Measurements from ENCODE around the gene WNT3.
A peak's percentile ranks its signal among the peaks of the same experiment; 100 is the strongest.

The WNT3 gene

DNA sequence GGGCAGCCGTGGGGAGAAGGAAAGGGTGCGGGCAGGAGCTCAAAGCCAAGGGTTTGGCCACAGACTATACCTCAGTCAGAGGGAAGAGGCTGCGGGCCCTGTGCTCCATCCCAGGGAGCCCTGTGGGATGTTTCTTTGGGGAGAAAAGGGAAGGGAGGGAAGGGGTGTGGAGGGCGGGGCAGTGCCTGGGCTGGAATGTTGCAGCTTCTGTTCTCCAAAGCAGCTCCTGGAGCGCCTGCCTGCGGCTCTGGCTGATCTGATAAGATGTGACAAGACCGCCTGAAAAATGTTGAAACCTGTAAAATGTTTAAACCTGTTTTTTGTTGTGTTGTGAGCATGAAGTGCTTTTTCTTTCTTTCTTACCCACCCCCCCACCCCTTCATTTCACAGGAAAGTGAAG lies 32.8 kb downstream of the WNT3 start:
- no peak overlapping the region for H2AFZ ChIP-seq (ENCODE audit: low read depth, low read length)
- peaks cover 6% of the 10 kb centered on the region for H3K4me1 ChIP-seq (ENCODE audit: insufficient read depth, low read length)

DNA sequence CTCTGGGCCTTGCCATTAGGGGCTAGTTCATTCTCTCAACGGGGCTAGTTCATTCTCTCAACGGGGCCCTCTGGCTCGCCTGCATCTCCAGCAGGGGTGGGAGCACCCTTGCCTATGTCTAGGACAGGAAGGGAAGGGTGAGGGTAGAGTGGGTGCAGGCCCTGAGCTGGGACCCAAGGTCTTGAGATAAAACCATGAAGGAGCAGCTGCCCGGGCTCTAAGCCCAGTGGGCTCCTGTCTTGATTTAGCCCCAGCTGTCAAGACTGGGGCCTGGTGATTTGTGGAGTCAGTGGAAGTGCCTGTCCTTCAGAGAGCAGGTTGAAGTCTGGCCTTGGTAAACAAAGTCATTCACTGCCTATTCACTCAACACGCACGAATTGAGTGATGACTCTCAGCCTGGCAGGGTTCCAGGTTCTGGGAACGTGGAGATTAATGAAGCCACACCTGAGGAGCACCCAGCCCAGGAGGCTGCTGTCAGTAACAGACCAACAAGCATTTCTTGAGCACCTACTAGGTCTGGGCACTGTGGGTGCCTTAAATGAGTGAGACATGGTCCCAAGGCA lies 35.4 kb downstream of the WNT3 start:
- peaks cover 4% of the 10 kb centered on the region for H3K36me3 ChIP-seq (ENCODE audit: insufficient read depth, low read length)
- no peaks in the 10 kb centered on the region for H3K27me3 ChIP-seq (ENCODE audit: insufficient read depth, low read length)
- H2AFZ ChIP-seq (ENCODE audit: low read depth, low read length) = no peak overlapping the region
- peaks cover 11% of the 10 kb centered on the region for H3K4me1 ChIP-seq (ENCODE audit: insufficient read depth, low read length)
- no peaks in the 10 kb centered on the region for H3K9me3 ChIP-seq (ENCODE audit: low read length)
- no peak overlapping the region for H3K4me3 ChIP-seq (ENCODE audit: low read length)

More for the DNA sequence above, 32.8 kb downstream of the WNT3 start:
- Histone ChIP-seq H3K36me3 (ENCODE audit: insufficient read depth, low read length) (peaks cover 4% of the 10 kb centered on the region), H3K9me3 (ENCODE audit: low read length) (peaks cover 2% of the 10 kb centered on the region), H3K27me3 (ENCODE audit: insufficient read depth, low read length) (no peaks in the 10 kb centered on the region), H3K4me3 (ENCODE audit: low read length) (no peak overlapping the region)

GRCh38 chr17:46782250-46782953 lies 36.1 kb downstream of the WNT3 start:
- Histone ChIP-seq H3K27me3 (ENCODE audit: insufficient read depth, low read length) (no peaks in the 10 kb centered on the region), H2AFZ (ENCODE audit: low read depth, low read length) (no peak overlapping the region), H3K4me1 (ENCODE audit: insufficient read depth, low read length) (peaks cover 16% of the 10 kb centered on the region), H3K4me3 (ENCODE audit: low read length) (no peak overlapping the region), H3K9me3 (ENCODE audit: low read length) (no peaks in the 10 kb centered on the region), H3K36me3 (ENCODE audit: insufficient read depth, low read length) (peaks cover 4% of the 10 kb centered on the region)

DNA sequence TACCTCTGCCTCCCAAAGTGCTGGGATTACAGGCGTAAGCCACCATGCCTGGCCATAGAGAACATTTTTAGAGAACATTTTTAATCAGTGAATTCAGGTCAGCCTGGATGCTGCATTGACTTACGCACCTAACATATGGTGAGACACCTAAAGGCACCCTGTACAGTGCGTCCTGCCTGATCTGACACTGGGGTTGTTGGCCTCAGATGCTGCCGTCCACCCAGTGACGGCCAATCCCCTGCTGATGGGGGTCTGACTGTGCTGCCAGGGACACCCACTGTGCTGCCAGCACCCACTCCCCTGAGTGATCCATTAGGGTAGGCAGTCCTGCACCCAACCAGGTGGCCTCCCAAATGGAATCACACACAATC lies 38.5 kb downstream of the WNT3 start:
- peaks cover 16% of the 10 kb centered on the region for H3K4me1 ChIP-seq (ENCODE audit: insufficient read depth, low read length)
- no peak overlapping the region for H2AFZ ChIP-seq (ENCODE audit: low read depth, low read length)
- no peak overlapping the region for H3K4me3 ChIP-seq (ENCODE audit: low read length)
- no peaks in the 10 kb centered on the region for H3K9me3 ChIP-seq (ENCODE audit: low read length)
- H3K27me3 ChIP-seq (ENCODE audit: insufficient read depth, low read length) = no peaks in the 10 kb centered on the region
- H3K36me3 ChIP-seq (ENCODE audit: insufficient read depth, low read length) = peaks cover 4% of the 10 kb centered on the region

DNA sequence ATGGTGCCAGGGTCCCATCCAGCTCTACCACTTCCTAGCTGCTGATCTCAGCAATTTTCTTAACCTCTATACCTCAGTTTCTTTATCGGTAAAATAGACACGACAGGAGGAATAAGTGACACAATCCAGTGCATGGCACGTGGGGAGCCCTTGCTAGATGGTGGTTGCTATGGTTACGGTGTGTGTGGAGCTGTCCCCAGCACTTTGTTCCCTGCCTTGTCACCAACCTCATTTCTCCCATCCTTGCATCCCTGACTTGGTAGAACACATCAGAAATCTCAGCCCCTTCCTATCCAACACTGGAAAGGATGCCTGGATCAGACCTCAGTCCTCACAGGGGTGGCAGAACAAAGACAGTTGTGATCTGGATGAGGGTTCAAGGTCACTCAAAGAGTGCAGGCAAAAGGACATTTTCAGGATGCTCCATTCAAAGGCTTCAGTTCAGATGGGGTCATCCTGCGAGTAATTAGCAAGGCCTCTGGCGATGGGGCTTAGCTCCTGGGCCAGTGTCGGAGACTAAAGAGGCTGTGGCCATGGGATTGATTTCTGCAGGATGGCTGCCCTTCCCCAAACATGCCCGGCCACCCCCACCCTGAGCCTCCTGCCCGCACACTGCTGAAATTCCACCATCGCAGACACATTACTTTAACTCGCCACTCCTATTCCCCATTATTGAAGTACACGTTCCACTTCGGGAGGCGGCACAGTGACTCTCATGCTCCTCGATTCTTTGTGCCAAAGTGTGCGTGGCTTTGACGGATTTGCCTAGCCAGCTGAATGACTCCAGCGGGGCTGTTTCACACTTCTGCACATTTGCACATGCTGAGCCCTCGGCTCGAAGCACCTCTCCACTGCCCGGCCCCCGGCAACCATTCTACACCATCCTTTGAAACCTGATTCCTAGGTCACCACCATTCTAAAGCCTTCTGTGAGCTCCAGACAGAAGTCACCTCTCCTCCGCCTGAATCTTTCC lies 40.3 kb downstream of the WNT3 start:
- H3K27me3 ChIP-seq (ENCODE audit: insufficient read depth, low read length) = no peaks in the 10 kb centered on the region
- no peak overlapping the region for H3K4me3 ChIP-seq (ENCODE audit: low read length)

DNA sequence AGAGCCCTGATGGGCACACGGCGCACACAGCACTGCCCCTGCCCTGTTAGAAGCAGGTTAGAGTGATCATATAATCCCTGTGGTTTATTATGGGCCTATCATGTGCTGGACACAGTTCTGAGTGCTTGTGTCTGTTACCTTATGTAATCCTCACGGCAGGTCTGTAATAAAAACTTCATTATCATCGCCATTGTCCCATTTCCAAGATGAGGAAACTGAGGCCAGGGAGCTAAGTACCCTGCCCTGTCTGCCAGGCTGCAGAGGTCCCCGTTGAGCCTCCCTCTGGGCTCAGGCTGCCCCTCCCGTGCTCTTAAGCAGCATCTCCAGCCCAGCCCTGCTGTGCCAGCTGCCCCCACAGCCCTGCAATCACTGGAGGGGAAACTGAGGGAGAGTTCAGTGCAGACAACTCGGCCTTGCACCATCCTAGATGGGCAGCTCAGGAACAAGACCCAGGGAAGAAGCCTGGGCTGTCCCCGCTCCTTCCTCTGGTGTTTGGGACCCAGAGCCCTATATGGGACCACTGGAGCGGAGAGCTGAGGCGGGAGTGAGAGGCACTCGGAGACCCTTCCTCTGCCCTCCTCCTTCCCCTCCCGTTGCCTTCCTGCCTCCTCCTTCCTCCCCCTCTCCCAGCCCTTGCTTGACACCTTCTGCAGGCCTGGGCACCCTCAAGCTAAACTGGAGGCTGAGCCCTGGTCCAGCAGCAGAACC lies 42.0 kb downstream of the WNT3 start:
- Histone ChIP-seq H3K9me3 (ENCODE audit: low read length) (no peaks in the 10 kb centered on the region), H2AFZ (ENCODE audit: low read depth, low read length) (no peak overlapping the region), H3K27me3 (ENCODE audit: insufficient read depth, low read length) (no peaks in the 10 kb centered on the region), H3K36me3 (ENCODE audit: insufficient read depth, low read length) (no peaks in the 10 kb centered on the region), H3K4me1 (ENCODE audit: insufficient read depth, low read length) (peaks cover 16% of the 10 kb centered on the region), H3K4me3 (ENCODE audit: low read length) (no peak overlapping the region)

More for the DNA sequence above, 40.3 kb downstream of the WNT3 start:
- peaks cover 4% of the 10 kb centered on the region for H3K36me3 ChIP-seq (ENCODE audit: insufficient read depth, low read length)
- no peak overlapping the region for H2AFZ ChIP-seq (ENCODE audit: low read depth, low read length)
- H3K4me1 ChIP-seq (ENCODE audit: insufficient read depth, low read length) = peaks cover 16% of the 10 kb centered on the region
- no peaks in the 10 kb centered on the region for H3K9me3 ChIP-seq (ENCODE audit: low read length)

GRCh38 chr17:46774108-46774737 lies 44.3 kb downstream of the WNT3 start:
- no peaks in the 10 kb centered on the region for H3K36me3 ChIP-seq (ENCODE audit: insufficient read depth, low read length)

GRCh38 chr17:46773676-46774075 lies 44.8 kb downstream of the WNT3 start:
- H3K36me3 ChIP-seq (ENCODE audit: insufficient read depth, low read length) = peaks cover 2% of the 10 kb centered on the region
- no peaks in the 10 kb centered on the region for H3K9me3 ChIP-seq (ENCODE audit: low read length)
- H3K4me3 ChIP-seq (ENCODE audit: low read length) = no peak overlapping the region
- H3K27me3 ChIP-seq (ENCODE audit: insufficient read depth, low read length) = no peaks in the 10 kb centered on the region
- no peak overlapping the region for H2AFZ ChIP-seq (ENCODE audit: low read depth, low read length)
- peaks cover 15% of the 10 kb centered on the region for H3K4me1 ChIP-seq (ENCODE audit: insufficient read depth, low read length)

More at GRCh38 chr17:46774108-46774737, 44.3 kb downstream of the WNT3 start:
- no peaks in the 10 kb centered on the region for H3K9me3 ChIP-seq (ENCODE audit: low read length)
- no peak overlapping the region for H2AFZ ChIP-seq (ENCODE audit: low read depth, low read length)
- H3K4me3 ChIP-seq (ENCODE audit: low read length) = no peak overlapping the region
- H3K27me3 ChIP-seq (ENCODE audit: insufficient read depth, low read length) = no peaks in the 10 kb centered on the region
- H3K4me1 ChIP-seq (ENCODE audit: insufficient read depth, low read length) = peaks cover 21% of the 10 kb centered on the region

- Histone ChIP-seq H3K4me3 (ENCODE audit: low read length) (no peak overlapping the region), H3K9me3 (ENCODE audit: low read length) (no peaks in the 10 kb centered on the region), H2AFZ (ENCODE audit: low read depth, low read length) (no peak overlapping the region), H3K36me3 (ENCODE audit: insufficient read depth, low read length) (peaks cover 7% of the 10 kb centered on the region), H3K27me3 (ENCODE audit: insufficient read depth, low read length) (no peaks in the 10 kb centered on the region), H3K4me1 (ENCODE audit: insufficient read depth, low read length) (peaks cover 11% of the 10 kb centered on the region)
Measured at GRCh38 chr17:46773221-46773605, 45.3 kb downstream of the WNT3 start.

- Histone ChIP-seq H3K4me1 (ENCODE audit: insufficient read depth, low read length) (peaks cover 5% of the 10 kb centered on the region), H3K36me3 (ENCODE audit: insufficient read depth, low read length) (peaks cover 11% of the 10 kb centered on the region), H2AFZ (ENCODE audit: low read depth, low read length) (no peak overlapping the region), H3K27me3 (ENCODE audit: insufficient read depth, low read length) (no peaks in the 10 kb centered on the region), H3K9me3 (ENCODE audit: low read length) (no peaks in the 10 kb centered on the region), H3K4me3 (ENCODE audit: low read length) (peak overlapping the region; percentile 24)
Measured at GRCh38 chr17:46772475-46773220, 45.8 kb downstream of the WNT3 start.

DNA sequence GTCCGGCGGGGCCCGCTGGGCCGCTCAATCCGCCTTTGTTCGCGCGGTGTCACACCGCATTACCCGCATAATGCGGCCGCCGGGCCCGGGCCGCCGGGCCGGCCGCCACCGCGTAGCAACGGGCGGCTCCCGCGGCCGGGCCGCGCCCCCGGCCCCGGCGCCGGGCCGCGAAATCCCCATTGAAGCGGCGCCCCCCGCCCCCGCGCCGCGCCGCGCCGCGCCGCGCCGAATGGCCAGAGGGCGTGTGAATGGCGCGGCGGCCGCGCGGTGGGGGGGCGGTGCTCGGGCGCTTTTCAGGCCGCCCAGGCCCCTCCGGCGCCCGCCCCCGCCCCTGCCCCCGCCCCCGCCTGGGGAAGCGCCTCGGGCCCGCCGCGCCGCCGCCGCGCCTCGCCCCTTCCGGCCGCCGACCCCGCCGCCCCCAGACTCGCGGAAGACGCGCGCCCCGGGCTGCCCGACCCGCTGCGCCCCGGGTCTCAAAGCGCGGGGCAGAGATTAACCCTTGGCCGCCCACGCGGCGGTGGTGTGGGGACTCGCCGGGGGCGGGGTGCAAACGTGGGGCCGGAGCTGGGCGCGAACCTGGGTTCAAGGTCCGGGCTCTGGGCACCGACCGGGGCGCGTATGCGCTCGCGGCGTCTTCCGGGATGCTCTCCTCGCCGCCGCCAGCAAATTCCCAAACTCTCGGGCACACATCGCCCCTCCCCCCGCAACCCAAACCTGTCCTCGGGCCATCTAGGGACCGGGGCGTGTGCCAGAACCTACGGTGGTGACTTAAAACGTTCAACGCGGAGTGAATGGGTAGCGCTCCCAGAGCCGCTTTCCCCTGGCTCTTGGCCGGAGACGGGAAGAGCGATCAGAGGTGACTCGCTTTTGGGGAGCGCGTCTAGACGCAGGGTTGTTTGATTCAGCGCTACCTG lies 46.7 kb downstream of the WNT3 start:
- no peaks in the 10 kb centered on the region for H3K9me3 ChIP-seq (ENCODE audit: low read length)
- no peak overlapping the region for H2AFZ ChIP-seq (ENCODE audit: low read depth, low read length)
- peaks cover 20% of the 10 kb centered on the region for H3K36me3 ChIP-seq (ENCODE audit: insufficient read depth, low read length)
- H3K4me1 ChIP-seq (ENCODE audit: insufficient read depth, low read length) = peaks cover 4% of the 10 kb centered on the region
- H3K27me3 ChIP-seq (ENCODE audit: insufficient read depth, low read length) = no peaks in the 10 kb centered on the region
- H3K4me3 ChIP-seq (ENCODE audit: low read length) = peak overlapping the region; percentile 32
